Upper lobe of left lung (tissue), 4 donors: ENCODE measurements around the gene SYF2.

Experiments
- POLR2A ChIP-seq, 4 donors: fragments of 450-650 bp; IDR thresholded peaks; one replicate each; pipeline ENCODE4 v1.5.1; 2016 to 2017; ENCODE audit warnings: antibody characterized with exemption in 4 of 4, mild to moderate bottlenecking in 2 of 4
- POLR2AphosphoS5 ChIP-seq, 2 donors: sonication (generic); formaldehyde crosslinking; IDR thresholded peaks; one replicate each; pipeline ENCODE4 v1.5.1; 2017; ENCODE audit warnings: antibody characterized with exemption in 2 of 2
- TF ChIP-seq, protein P1 (sequence below), 6 experiments: fragments of 450-650 bp in 4 of 6; fragments of 200-600 bp in 2 of 6; sonication (generic) in 2 of 6; IDR thresholded peaks; one replicate each; pipeline ENCODE4 v1.5.1; 2016 to 2019; ENCODE audit warnings: antibody characterized with exemption in 6 of 6

DNA sequence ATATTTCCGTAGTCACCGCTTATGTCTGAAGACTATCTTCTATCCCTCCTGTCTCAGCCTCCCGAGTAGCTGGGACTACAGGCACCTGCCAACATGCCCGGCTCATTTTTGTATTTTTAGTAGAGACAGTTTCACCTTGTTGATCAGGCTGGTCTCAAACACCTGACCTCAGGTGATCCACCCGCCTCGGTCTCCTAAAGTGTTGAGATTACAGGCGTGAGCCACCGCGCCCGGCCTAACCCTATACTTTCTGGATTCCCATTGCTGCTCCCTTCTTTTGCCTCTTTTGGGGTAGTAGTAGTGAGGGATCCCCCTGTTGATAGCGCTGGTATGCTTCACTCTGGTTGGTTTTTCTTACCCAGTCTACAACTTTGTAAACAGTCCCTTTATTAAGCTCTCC lies 5.7 kb upstream of the SYF2 start:
- TF ChIP-seq, protein P1, sequence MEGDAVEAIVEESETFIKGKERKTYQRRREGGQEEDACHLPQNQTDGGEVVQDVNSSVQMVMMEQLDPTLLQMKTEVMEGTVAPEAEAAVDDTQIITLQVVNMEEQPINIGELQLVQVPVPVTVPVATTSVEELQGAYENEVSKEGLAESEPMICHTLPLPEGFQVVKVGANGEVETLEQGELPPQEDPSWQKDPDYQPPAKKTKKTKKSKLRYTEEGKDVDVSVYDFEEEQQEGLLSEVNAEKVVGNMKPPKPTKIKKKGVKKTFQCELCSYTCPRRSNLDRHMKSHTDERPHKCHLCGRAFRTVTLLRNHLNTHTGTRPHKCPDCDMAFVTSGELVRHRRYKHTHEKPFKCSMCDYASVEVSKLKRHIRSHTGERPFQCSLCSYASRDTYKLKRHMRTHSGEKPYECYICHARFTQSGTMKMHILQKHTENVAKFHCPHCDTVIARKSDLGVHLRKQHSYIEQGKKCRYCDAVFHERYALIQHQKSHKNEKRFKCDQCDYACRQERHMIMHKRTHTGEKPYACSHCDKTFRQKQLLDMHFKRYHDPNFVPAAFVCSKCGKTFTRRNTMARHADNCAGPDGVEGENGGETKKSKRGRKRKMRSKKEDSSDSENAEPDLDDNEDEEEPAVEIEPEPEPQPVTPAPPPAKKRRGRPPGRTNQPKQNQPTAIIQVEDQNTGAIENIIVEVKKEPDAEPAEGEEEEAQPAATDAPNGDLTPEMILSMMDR (IDR thresholded peaks at IDR 0.05): no peak
- TF ChIP-seq POLR2AphosphoS5 (IDR thresholded peaks at IDR 0.05) (no peak), POLR2A (IDR thresholded peaks at IDR 0.05) (no peak)
